Right atrium auricular region (tissue), 2 donors: Measurements from ENCODE around the gene CCNC. TPM values are rescaled to one million over a fixed set of nuclear protein-coding genes. Genes with fewer than 3 reads are reported as not detected.

Source experiments
- DNase-seq: peaks from one replicate; pipeline ENCODE4 v3.0.0-alpha.2; 2019; ENCODE audit warnings: low spot score
- H3K27ac ChIP-seq, 2 donors: fragments of 200-600 bp; sonication (generic); 1 replicate in 1 of 2; 2 replicates in 1 of 2; pipeline ENCODE4 v1.5.1; 2016 to 2019
- H3K27me3 ChIP-seq, 2 donors: fragments of 200-600 bp; sonication (generic); one replicate each; pipeline versions ENCODE4 v1.5.1 to v1.6.0; 2017 to 2019
- H3K36me3 ChIP-seq: fragments of 200-600 bp; sonication (generic); one replicate; pipeline ENCODE4 v1.5.1; 2016
- H3K4me1 ChIP-seq, 2 donors: fragments of 200-600 bp; sonication (generic); one replicate each; pipeline versions ENCODE4 v1.5.1 to v1.6.0; 2017 to 2019
- H3K4me3 ChIP-seq, 2 donors: fragments of 200-600 bp; sonication (generic); 1 replicate in 1 of 2; 2 replicates in 1 of 2; pipeline ENCODE4 v1.5.1; 2017 to 2019; ENCODE audit warnings: mild to moderate bottlenecking in 1 of 2, moderate library complexity in 1 of 2
- H3K9me3 ChIP-seq, 2 donors: fragments of 200-600 bp; sonication (generic); one replicate each; pipeline ENCODE4 v1.5.1; 2019
- CTCF ChIP-seq, 2 donors: fragments of 200-600 bp; sonication (generic); IDR thresholded peaks; one replicate each; pipeline ENCODE4 v1.5.1; 2019; ENCODE audit warnings: antibody characterized with exemption in 2 of 2
- total RNA-seq, 2 donors: library from RNA; depleted of rRNA; stranded (reverse); fragments of >200 nt; gene quantifications; one replicate each; pipeline ENCODE4 v1.1.0, GENCODE V29; 2016

Gene CCNC
- total RNA-seq, 2 donors from 2014 or later = 17.6 to 23.1 TPM

GRCh38 chr6:99612551-99613408 is 44.3 kb upstream of the CCNC start:
- H3K27me3 ChIP-seq = peaks cover 45 to 79% of the 10 kb centered on the region in 2 donors
- H3K36me3 ChIP-seq = no peaks in the 10 kb centered on the region
- no peak for DNase-seq
- no peak for TF ChIP-seq CTCF (IDR thresholded peaks at IDR 0.05)
- no peak overlapping the region for H3K27ac ChIP-seq
- peaks cover 0 to 24% of the 10 kb centered on the region in 2 donors for H3K4me1 ChIP-seq
- peak overlapping the region; percentile 14 to 52 for H3K4me3 ChIP-seq
- no peaks in the 10 kb centered on the region for H3K9me3 ChIP-seq

GRCh38 chr6:99611148-99611547 is 42.7 kb upstream of the CCNC start:
- no peaks in the 10 kb centered on the region for H3K36me3 ChIP-seq
- TF ChIP-seq CTCF (IDR thresholded peaks at IDR 0.05) = no peak
- H3K4me1 ChIP-seq = peaks cover 0 to 34% of the 10 kb centered on the region in 2 donors
- no peak overlapping the region for H3K27ac ChIP-seq
- DNase-seq = no peak
- no peak overlapping the region for H3K4me3 ChIP-seq
- peaks cover 59 to 84% of the 10 kb centered on the region in 2 donors for H3K27me3 ChIP-seq
- H3K9me3 ChIP-seq = no peaks in the 10 kb centered on the region

GRCh38 chr6:99609905-99610489 is 41.5 kb upstream of the CCNC start:
- H3K9me3 ChIP-seq = no peaks in the 10 kb centered on the region
- TF ChIP-seq CTCF (IDR thresholded peaks at IDR 0.05) = no peak
- DNase-seq = no peak
- H3K27me3 ChIP-seq = peaks cover 64 to 85% of the 10 kb centered on the region in 2 donors
- H3K36me3 ChIP-seq = no peaks in the 10 kb centered on the region
- H3K4me3 ChIP-seq = no peak overlapping the region
- no peak overlapping the region for H3K27ac ChIP-seq
- H3K4me1 ChIP-seq = peaks cover 0 to 34% of the 10 kb centered on the region in 2 donors

- no peak overlapping the region for H3K27ac ChIP-seq
- H3K9me3 ChIP-seq = no peaks in the 10 kb centered on the region
- no peaks in the 10 kb centered on the region for H3K36me3 ChIP-seq
- no peak for DNase-seq
- H3K4me1 ChIP-seq = peaks cover 0 to 37% of the 10 kb centered on the region in 2 donors
- TF ChIP-seq CTCF (IDR thresholded peaks at IDR 0.05) = no peak
- peaks cover 66 to 85% of the 10 kb centered on the region in 2 donors for H3K27me3 ChIP-seq
- no peak overlapping the region for H3K4me3 ChIP-seq
Measured at GRCh38 chr6:99608886-99609482, 40.5 kb upstream of the CCNC start.

- Histone ChIP-seq H3K4me1 (peaks cover 0 to 37% of the 10 kb centered on the region in 2 donors), H3K9me3 (no peaks in the 10 kb centered on the region), H3K27me3 (peaks cover 71 to 85% of the 10 kb centered on the region in 2 donors), H3K27ac (no peak overlapping the region), H3K4me3 (no peak overlapping the region), H3K36me3 (no peaks in the 10 kb centered on the region)
- DNase-seq = no peak
- TF ChIP-seq CTCF (IDR thresholded peaks at IDR 0.05) = no peak
Measured at GRCh38 chr6:99608059-99608885, 39.8 kb upstream of the CCNC start.
